Smooth muscle cell (in vitro differentiated cells): ENCODE data around the gene TES. TPM values are rescaled to one million over a fixed set of nuclear protein-coding genes. Genes with fewer than 3 reads are reported as not detected.

Experiments used
- DNase-seq: peaks from one replicate; lab custom pipeline; 2025; ENCODE audit not compliant: unreplicated experiment; lab: John Stamatoyannopoulos, UW
- H2AFZ ChIP-seq: fragments of 200-600 bp; sonication (generic); 2 replicates; pipeline ENCODE4 v1.6.0; 2016; ENCODE audit warnings: antibody characterized with exemption, low read depth, mild to moderate bottlenecking
- H3F3A ChIP-seq: fragments of 200-600 bp; sonication (generic); 2 replicates; pipeline ENCODE4 v1.6.0; 2017; ENCODE audit warnings: antibody characterized with exemption, low read depth
- H3K27ac ChIP-seq: fragments of 200-600 bp; sonication (generic); 2 replicates; pipeline ENCODE4 v1.5.1; 2016; ENCODE audit warnings: low read depth, mild to moderate bottlenecking
- H3K27me3 ChIP-seq: fragments of 200-600 bp; sonication (generic); 2 replicates; pipeline ENCODE4 v1.6.1; 2016; ENCODE audit warnings: low read depth, mild to moderate bottlenecking
- H3K36me3 ChIP-seq: fragments of 200-600 bp; sonication (generic); 2 replicates; pipeline ENCODE4 v1.5.1; 2016; ENCODE audit warnings: low read depth
- H3K4me1 ChIP-seq: fragments of 200-600 bp; sonication (generic); 2 replicates; pipeline ENCODE4 v1.5.1; 2016; ENCODE audit warnings: low read depth
- H3K4me2 ChIP-seq: fragments of 200-600 bp; sonication (generic); 2 replicates; pipeline ENCODE4 v1.6.0; 2016; ENCODE audit warnings: mild to moderate bottlenecking
- H3K4me3 ChIP-seq: fragments of 200-600 bp; sonication (generic); 2 replicates; pipeline ENCODE4 v1.5.1; 2016; ENCODE audit warnings: mild to moderate bottlenecking
- H3K79me2 ChIP-seq: fragments of 200-600 bp; sonication (generic); 2 replicates; pipeline ENCODE4 v1.6.0; 2016; ENCODE audit warnings: low read depth, mild to moderate bottlenecking
- H3K9ac ChIP-seq: fragments of 200-600 bp; sonication (generic); 2 replicates; pipeline ENCODE4 v1.6.0; 2016; ENCODE audit warnings: low read depth
- H3K9me3 ChIP-seq: fragments of 200-600 bp; sonication (generic); replicated peaks from 2 replicates; pipeline ENCODE4 v1.5.1; 2016; ENCODE audit warnings: low read depth
- H4K20me1 ChIP-seq: fragments of 200-600 bp; sonication (generic); 2 replicates; pipeline ENCODE4 v1.6.0; 2016; ENCODE audit warnings: low read depth
- CTCF ChIP-seq: fragments of 200-600 bp; sonication (generic); IDR thresholded peaks from 2 replicates; pipeline ENCODE4 v1.5.1; 2017; ENCODE audit warnings: borderline replicate concordance, mild to moderate bottlenecking, antibody characterized with exemption; ENCODE audit not compliant: insufficient read depth, poor library complexity, severe bottlenecking
- WGBS: methylation state at CpG from one replicate; pipeline ENCODE4 v1.1.7; 2016; ENCODE audit warnings: low lambda C conversion rate; 5-methylcytosine and 5-hydroxymethylcytosine counted together
- polyA plus RNA-seq: library from polyadenylated mRNA; unstranded; fragments of >200 nt; fragmentation: Nextera tagmentation; extraction: Ambion mirVana; gene quantifications from 2 replicates; pipeline ENCODE4 v1.2.1, GENCODE V29; 2016
- total RNA-seq: library from RNA; depleted of rRNA; stranded (reverse); fragments of >200 nt; gene quantifications from 2 replicates; pipeline ENCODE4 v1.2.3, GENCODE V29; 2014

The TES gene
- total and polyA plus RNA-seq, 2 experiments from 2014 or later: 74.6 to 149 TPM

GRCh38 chr7:116213361-116214130 is 3.2 kb downstream of the TES start:
- 73% methylated on average over 4 of the region's 4 CpGs for WGBS
- Histone ChIP-seq H3K9ac (peak overlapping the region; percentile 95), H3K79me2 (peaks cover 69% of the 10 kb centered on the region)

GRCh38 chr7:116214921-116215320 is 4.6 kb downstream of the TES start:
- no peak overlapping the region for H3K4me3 ChIP-seq
- no peak for DNase-seq
- H3K4me1 ChIP-seq: peaks cover 23% of the 10 kb centered on the region
- no peaks in the 10 kb centered on the region for H3K9me3 ChIP-seq
- no peaks in the 10 kb centered on the region for H3K36me3 ChIP-seq
- TF ChIP-seq CTCF: no peak
- no peaks in the 10 kb centered on the region for H3K27me3 ChIP-seq
- H3K79me2 ChIP-seq: peaks cover 83% of the 10 kb centered on the region
- H2AFZ ChIP-seq: no peak overlapping the region
- H4K20me1 ChIP-seq: peaks cover 81% of the 10 kb centered on the region
- peak overlapping the region; percentile 96 for H3K27ac ChIP-seq
- no peak overlapping the region for H3K4me2 ChIP-seq
- H3K9ac ChIP-seq: no peak overlapping the region
- 95% methylated on average over 3 of the region's 3 CpGs for WGBS
- peaks cover 4% of the 10 kb centered on the region for H3F3A ChIP-seq

More at GRCh38 chr7:116213361-116214130, 3.2 kb downstream of the TES start:
- H3K9me3 ChIP-seq: no peaks in the 10 kb centered on the region
- H3K36me3 ChIP-seq: no peaks in the 10 kb centered on the region
- no peaks in the 10 kb centered on the region for H3K27me3 ChIP-seq
- H3F3A ChIP-seq: peaks cover 9% of the 10 kb centered on the region
- no peak overlapping the region for H2AFZ ChIP-seq
- H3K4me3 ChIP-seq: peak overlapping the region; percentile 68
- no peak for DNase-seq
- peaks cover 23% of the 10 kb centered on the region for H3K4me1 ChIP-seq
- no peak for TF ChIP-seq CTCF
- H3K4me2 ChIP-seq: peak overlapping the region; percentile 83
- H4K20me1 ChIP-seq: peaks cover 68% of the 10 kb centered on the region
- peak overlapping the region; percentile 95 for H3K27ac ChIP-seq

- H3K27ac ChIP-seq: peak overlapping the region; percentile 96
Measured at GRCh38 chr7:116215551-116215950, 5.2 kb downstream of the TES start.

More at GRCh38 chr7:116215551-116215950, 5.2 kb downstream of the TES start:
- DNase-seq: no peak
- Histone ChIP-seq H3K4me1 (peaks cover 23% of the 10 kb centered on the region), H3F3A (peaks cover 4% of the 10 kb centered on the region), H3K27me3 (no peaks in the 10 kb centered on the region), H3K4me2 (no peak overlapping the region), H2AFZ (no peak overlapping the region), H4K20me1 (peaks cover 88% of the 10 kb centered on the region), H3K4me3 (no peak overlapping the region), H3K9ac (no peak overlapping the region), H3K36me3 (no peaks in the 10 kb centered on the region), H3K79me2 (peaks cover 90% of the 10 kb centered on the region), H3K9me3 (no peaks in the 10 kb centered on the region)
- 52% methylated on average over 2 of the region's 2 CpGs for WGBS
- no peak for TF ChIP-seq CTCF
